Nephron (organoid): Measurements from ENCODE around the gene TLX2.
A peak's percentile ranks its signal among the peaks of the same experiment; 100 is the strongest.

Source experiments
- H3K27ac Mint-ChIP-seq, 3 experiments: 2 replicates each; pipeline ENCODE4 v1.8.0; 2020; ENCODE audit warnings: mixed read lengths in 3 of 3, mild to moderate bottlenecking in 2 of 3, moderate library complexity in 1 of 3
- H3K27me3 Mint-ChIP-seq: 2 replicates; pipeline ENCODE4 v1.8.0; 2021; ENCODE audit warnings: low read depth, mild to moderate bottlenecking, moderate library complexity, mixed read lengths
- H3K36me3 Mint-ChIP-seq: 2 replicates; pipeline ENCODE4 v1.8.0; 2020; ENCODE audit warnings: low read depth, mixed read lengths
- H3K4me1 Mint-ChIP-seq: 2 replicates; pipeline ENCODE4 v1.8.0; 2020; ENCODE audit warnings: mixed read lengths
- H3K4me3 Mint-ChIP-seq, 3 experiments: 2 replicates each; pipeline ENCODE4 v1.8.0; 2020; ENCODE audit warnings: mild to moderate bottlenecking in 3 of 3, mixed read lengths in 3 of 3, moderate library complexity in 2 of 3
- H3K9me3 Mint-ChIP-seq: 2 replicates; pipeline ENCODE4 v1.8.0; 2020; ENCODE audit warnings: mixed read lengths
- TF ChIP-seq, protein P1 (sequence below), 3 experiments: fragments of 200-600 bp; sonication (generic); IDR thresholded peaks; one replicate each; pipeline ENCODE4 v1.5.0; 2021; ENCODE audit warnings: antibody characterized with exemption in 3 of 3; ENCODE audit not compliant: unreplicated experiment in 3 of 3

Gene TLX2

DNA sequence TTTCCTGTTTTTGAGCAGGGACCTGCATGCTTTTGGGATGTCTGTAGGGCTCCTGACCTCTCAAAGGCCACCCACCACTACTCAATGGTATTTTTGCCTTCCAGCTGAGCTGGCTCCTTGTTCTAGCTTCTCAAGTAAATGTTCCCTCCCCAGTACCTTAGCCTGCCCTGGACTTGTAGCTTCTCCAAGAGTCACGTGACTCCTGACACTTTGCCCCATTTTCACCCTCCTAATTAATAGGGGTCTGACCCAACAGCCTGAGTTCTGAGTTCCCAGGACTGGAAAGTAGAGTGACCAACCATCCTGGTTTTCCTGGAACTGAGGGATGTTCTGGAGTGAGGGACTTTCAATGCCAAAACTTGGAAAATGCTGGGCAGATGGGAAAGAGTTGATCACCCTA lies 18.8 kb upstream of the TLX2 start:
- H3K27ac Mint-ChIP-seq, result no peak overlapping the region
- TF ChIP-seq, protein P1, sequence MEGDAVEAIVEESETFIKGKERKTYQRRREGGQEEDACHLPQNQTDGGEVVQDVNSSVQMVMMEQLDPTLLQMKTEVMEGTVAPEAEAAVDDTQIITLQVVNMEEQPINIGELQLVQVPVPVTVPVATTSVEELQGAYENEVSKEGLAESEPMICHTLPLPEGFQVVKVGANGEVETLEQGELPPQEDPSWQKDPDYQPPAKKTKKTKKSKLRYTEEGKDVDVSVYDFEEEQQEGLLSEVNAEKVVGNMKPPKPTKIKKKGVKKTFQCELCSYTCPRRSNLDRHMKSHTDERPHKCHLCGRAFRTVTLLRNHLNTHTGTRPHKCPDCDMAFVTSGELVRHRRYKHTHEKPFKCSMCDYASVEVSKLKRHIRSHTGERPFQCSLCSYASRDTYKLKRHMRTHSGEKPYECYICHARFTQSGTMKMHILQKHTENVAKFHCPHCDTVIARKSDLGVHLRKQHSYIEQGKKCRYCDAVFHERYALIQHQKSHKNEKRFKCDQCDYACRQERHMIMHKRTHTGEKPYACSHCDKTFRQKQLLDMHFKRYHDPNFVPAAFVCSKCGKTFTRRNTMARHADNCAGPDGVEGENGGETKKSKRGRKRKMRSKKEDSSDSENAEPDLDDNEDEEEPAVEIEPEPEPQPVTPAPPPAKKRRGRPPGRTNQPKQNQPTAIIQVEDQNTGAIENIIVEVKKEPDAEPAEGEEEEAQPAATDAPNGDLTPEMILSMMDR (IDR thresholded peaks at IDR 0.05; ENCODE audit: unreplicated experiment in 3 of 3), result no peak
- H3K4me1 Mint-ChIP-seq, result peaks cover 12% of the 10 kb centered on the region
- peaks cover 58% of the 10 kb centered on the region for H3K27me3 Mint-ChIP-seq
- peaks cover 47% of the 10 kb centered on the region for H3K36me3 Mint-ChIP-seq
- H3K4me3 Mint-ChIP-seq, result no peak overlapping the region
- H3K9me3 Mint-ChIP-seq, result no peaks in the 10 kb centered on the region

DNA sequence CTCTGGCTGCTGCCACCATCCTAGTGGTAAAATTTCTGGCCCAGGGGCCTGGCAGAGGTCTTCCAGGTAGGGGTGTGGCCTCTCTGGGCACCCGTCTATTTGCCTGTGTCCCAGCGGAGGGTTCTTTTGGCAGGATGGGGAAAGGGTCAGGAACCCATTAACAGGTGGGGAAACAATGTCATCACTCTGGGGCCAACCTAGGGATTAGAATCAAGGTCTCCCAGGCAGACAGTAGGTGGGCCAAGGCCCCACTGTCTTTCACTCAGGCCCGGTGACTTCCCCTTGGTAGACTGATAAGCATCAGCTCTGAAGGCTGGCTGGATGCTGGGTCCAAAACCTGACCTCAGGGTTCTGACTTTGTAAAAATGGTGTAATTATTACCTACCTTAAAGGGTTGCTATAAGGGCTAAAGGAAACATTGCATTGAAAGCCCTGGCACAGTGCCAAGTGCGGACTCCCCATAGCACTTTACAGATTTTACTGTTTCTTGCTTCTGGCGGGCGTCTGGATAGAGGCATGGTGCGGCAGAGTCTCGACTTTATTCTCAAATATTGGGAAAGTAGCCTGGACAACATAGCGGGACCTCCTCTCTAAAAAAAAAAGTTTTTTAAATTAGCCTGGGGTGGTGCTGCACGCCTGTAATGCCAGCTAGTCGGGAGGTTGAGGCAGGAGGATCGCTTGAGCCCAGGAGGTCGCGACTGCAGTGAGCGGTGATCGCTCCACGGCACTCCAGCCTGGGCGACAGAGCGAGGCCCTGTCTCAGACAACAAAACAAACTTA lies 17.1 kb upstream of the TLX2 start:
- TF ChIP-seq, protein P1 (IDR thresholded peaks at IDR 0.05; ENCODE audit: unreplicated experiment in 3 of 3), result no peak
- H3K27me3 Mint-ChIP-seq, result peaks cover 76% of the 10 kb centered on the region
- peaks cover 29% of the 10 kb centered on the region for H3K36me3 Mint-ChIP-seq
- no peaks in the 10 kb centered on the region for H3K9me3 Mint-ChIP-seq
- H3K4me1 Mint-ChIP-seq, result peaks cover 28% of the 10 kb centered on the region
- H3K4me3 Mint-ChIP-seq, result peak overlapping the region; percentile 58 to 89 (median 87)
- H3K27ac Mint-ChIP-seq, result no peak overlapping the region

DNA sequence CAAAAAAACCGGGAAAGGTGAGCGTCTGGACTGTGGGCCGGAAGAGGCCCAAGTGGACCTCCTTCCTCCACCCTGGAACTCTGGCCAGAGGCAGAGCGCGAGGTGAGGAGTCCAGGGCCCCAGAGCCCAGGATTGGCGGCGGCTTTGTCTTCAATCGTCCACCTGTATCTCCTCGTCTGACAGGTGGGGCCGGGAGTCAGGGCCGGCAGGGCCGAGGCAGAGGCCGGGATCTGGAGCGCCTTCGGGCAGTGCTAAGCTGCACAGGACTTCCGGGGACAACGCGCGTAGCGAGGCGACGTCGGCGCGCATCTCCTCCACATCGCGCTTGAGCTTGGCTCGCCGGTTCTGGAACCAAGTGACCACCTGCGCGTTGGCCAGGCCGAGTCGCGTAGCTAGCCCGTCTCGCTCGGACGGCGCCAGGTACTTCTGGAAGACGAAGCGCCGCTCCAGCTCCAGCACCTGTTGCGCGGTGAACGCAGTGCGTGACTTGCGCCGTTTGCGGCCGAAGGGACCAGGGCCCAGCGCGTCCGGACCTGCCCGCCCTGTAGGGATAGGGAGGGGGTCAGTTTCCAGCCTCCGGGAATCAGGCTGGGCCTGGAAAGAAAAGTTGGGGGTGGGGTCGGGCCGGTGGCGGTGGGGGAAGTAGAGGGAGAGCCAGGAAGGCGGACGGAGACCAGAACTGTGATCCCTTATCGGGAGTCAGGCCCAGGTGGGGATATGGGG lies 16.3 kb upstream of the TLX2 start:
- peaks cover 83% of the 10 kb centered on the region for H3K27me3 Mint-ChIP-seq
- H3K9me3 Mint-ChIP-seq, result no peaks in the 10 kb centered on the region
- peaks cover 34% of the 10 kb centered on the region for H3K4me1 Mint-ChIP-seq
- TF ChIP-seq, protein P1 (IDR thresholded peaks at IDR 0.05; ENCODE audit: unreplicated experiment in 3 of 3), result no peak
- H3K4me3 Mint-ChIP-seq, result peak overlapping the region; percentile 86 to 89 (median 87)
- H3K36me3 Mint-ChIP-seq, result peaks cover 26% of the 10 kb centered on the region
- H3K27ac Mint-ChIP-seq, result peak overlapping the region in 2 of 3 experiments; percentile 23 to 79

DNA sequence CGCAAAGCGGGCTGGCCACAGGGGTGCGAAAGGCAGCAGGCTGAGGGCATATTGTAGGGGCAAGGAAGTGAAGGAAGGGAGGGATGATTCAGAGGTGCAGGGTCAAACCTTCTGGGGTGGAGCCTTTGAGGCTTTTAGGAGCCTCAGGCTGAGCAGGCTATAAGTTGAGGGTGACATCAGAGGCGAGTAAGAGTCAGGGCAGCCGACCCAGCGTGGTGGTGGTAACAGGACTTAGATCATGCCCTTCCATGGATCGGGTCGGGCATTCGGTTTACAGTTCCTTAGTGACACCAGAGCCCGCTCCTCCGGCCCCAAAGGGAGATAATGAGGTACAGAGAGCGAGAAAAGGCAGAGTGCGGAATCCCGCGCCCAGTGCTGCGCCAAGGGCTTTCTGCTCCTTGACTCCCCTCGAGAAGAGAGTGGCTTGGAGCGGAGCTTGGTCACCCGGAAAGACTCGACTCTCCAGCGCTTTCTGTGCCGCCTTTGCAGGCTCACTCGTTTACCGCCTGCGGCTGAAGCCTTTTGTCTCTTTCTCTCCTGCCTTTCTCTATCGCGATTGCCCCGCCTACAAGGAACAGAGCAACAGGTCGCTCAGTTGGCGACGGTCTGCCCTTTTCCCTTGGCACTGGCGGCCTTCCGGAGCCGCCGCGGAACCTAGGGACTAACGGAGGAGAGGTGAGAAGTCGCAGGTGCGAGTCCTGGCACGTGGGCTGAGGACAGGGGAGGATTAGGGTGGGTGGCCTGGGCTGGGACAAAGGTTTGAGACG lies 15.6 kb upstream of the TLX2 start:
- peaks cover 91% of the 10 kb centered on the region for H3K27me3 Mint-ChIP-seq
- H3K36me3 Mint-ChIP-seq, result peaks cover 22% of the 10 kb centered on the region
- no peaks in the 10 kb centered on the region for H3K9me3 Mint-ChIP-seq
- TF ChIP-seq, protein P1 (IDR thresholded peaks at IDR 0.05; ENCODE audit: unreplicated experiment in 3 of 3), result no peak
- peaks cover 34% of the 10 kb centered on the region for H3K4me1 Mint-ChIP-seq
- H3K27ac Mint-ChIP-seq, result peak overlapping the region; percentile 57 to 79 (median 75)
- peak overlapping the region; percentile 86 to 89 (median 87) for H3K4me3 Mint-ChIP-seq

DNA sequence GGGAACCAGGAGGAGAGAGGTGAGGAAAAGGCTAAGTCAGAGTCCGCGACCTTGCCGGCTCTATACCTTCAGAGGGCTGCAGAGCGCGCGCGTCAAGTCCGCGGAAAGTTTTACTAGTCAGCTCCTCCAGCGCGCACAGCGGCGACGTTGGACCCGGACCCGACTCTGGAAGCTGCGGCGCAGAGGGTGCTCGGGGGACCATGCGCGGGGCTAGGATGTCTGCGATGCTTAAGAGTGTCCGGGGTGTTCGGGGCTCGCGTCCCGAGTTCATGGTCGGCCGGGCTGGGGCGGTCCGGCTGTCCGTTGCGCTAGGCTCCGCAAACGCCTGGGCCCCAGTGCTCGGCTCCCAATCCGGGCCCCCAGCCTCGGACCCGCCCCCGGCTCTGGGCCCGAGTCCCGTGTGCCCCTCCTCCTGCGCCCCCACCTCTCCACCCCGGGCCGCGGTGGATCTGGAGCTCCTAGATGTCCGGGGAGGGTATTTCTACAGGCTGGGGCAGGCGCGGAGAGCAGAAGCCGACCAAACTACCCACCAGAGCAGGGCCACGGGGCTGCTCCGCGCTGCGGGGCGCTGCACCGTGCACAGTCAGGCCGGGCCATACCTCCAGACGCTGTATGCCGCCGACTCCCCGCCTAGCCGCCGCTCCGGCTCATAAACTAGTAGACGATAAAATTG lies 14.8 kb upstream of the TLX2 start, which contains the start of gene LBX2:
Gene LBX2 (minus strand): TSS at position 337 of the 673 bp plus-strand sequence. CDS start 66 bp downstream, at position 271.
- Mint-ChIP-seq H3K4me3 (peak within 1 kb of the TSS; percentile 86 to 89 (median 87)), H3K4me1 (peaks cover 41% of the 10 kb centered on the region), H3K27ac (peak within 1 kb of the TSS; percentile 57 to 79 (median 75)), H3K9me3 (no peaks in the 10 kb centered on the region), H3K36me3 (peaks cover 18% of the 10 kb centered on the region), H3K27me3 (peaks cover 98% of the 10 kb centered on the region)
- TF ChIP-seq, protein P1 (IDR thresholded peaks at IDR 0.05; ENCODE audit: unreplicated experiment in 3 of 3), result no peak
